ENCODE measurements around the gene GSK3A.

GSK3A gene

GRCh38 chr19:42250183-42250665 lies 7.8 kb upstream of the GSK3A start:
- Histone ChIP-seq H3K27ac (ENCODE audit: low read length) (no peak overlapping the region), H3K9ac (ENCODE audit: low read length) (no peak overlapping the region), H3K27me3 (ENCODE audit: control insufficient read depth, insufficient read depth, low read length) (no peaks in the 10 kb centered on the region), H3K9me3 (ENCODE audit: control insufficient read depth, low read depth, low read length) (no peaks in the 10 kb centered on the region), H3K36me3 (ENCODE audit: control insufficient read depth, low read depth, low read length) (peaks cover 3% of the 10 kb centered on the region), H3K4me3 (ENCODE audit: low read length) (no peak overlapping the region), H3K4me1 (ENCODE audit: control insufficient read depth, low read depth, low read length) (peaks cover 18% of the 10 kb centered on the region)

GRCh38 chr19:42249769-42250168 lies 7.4 kb upstream of the GSK3A start:
- no peak overlapping the region for H3K27ac ChIP-seq (ENCODE audit: low read length)
- no peak overlapping the region for H3K9ac ChIP-seq (ENCODE audit: low read length)
- peaks cover 3% of the 10 kb centered on the region for H3K36me3 ChIP-seq (ENCODE audit: control insufficient read depth, low read depth, low read length)
- H3K4me1 ChIP-seq (ENCODE audit: control insufficient read depth, low read depth, low read length): peaks cover 21% of the 10 kb centered on the region
- H3K27me3 ChIP-seq (ENCODE audit: control insufficient read depth, insufficient read depth, low read length): no peaks in the 10 kb centered on the region
- no peak overlapping the region for H3K4me3 ChIP-seq (ENCODE audit: low read length)
- H3K9me3 ChIP-seq (ENCODE audit: control insufficient read depth, low read depth, low read length): no peaks in the 10 kb centered on the region

- Histone ChIP-seq H3K9me3 (ENCODE audit: control insufficient read depth, low read depth, low read length) (no peaks in the 10 kb centered on the region), H3K4me1 (ENCODE audit: control insufficient read depth, low read depth, low read length) (peaks cover 23% of the 10 kb centered on the region), H3K27me3 (ENCODE audit: control insufficient read depth, insufficient read depth, low read length) (no peaks in the 10 kb centered on the region), H3K27ac (ENCODE audit: low read length) (no peak overlapping the region), H3K36me3 (ENCODE audit: control insufficient read depth, low read depth, low read length) (peaks cover 3% of the 10 kb centered on the region), H3K4me3 (ENCODE audit: low read length) (no peak overlapping the region), H3K9ac (ENCODE audit: low read length) (no peak overlapping the region)
Measured at GRCh38 chr19:42249149-42249750, 6.8 kb upstream of the GSK3A start.

- Histone ChIP-seq H3K9me3 (ENCODE audit: control insufficient read depth, low read depth, low read length) (no peaks in the 10 kb centered on the region), H3K9ac (ENCODE audit: low read length) (no peak overlapping the region), H3K27ac (ENCODE audit: low read length) (no peak overlapping the region), H3K36me3 (ENCODE audit: control insufficient read depth, low read depth, low read length) (peaks cover 3% of the 10 kb centered on the region), H3K4me3 (ENCODE audit: low read length) (no peak overlapping the region), H3K27me3 (ENCODE audit: control insufficient read depth, insufficient read depth, low read length) (no peaks in the 10 kb centered on the region), H3K4me1 (ENCODE audit: control insufficient read depth, low read depth, low read length) (peaks cover 25% of the 10 kb centered on the region)
Measured at GRCh38 chr19:42248270-42249148, 6.1 kb upstream of the GSK3A start.

GRCh38 chr19:42247640-42248199 lies 5.3 kb upstream of the GSK3A start:
- Histone ChIP-seq H3K4me3 (ENCODE audit: low read length) (no peak overlapping the region), H3K27ac (ENCODE audit: low read length) (no peak overlapping the region), H3K36me3 (ENCODE audit: control insufficient read depth, low read depth, low read length) (peaks cover 3% of the 10 kb centered on the region), H3K9ac (ENCODE audit: low read length) (no peak overlapping the region), H3K9me3 (ENCODE audit: control insufficient read depth, low read depth, low read length) (no peaks in the 10 kb centered on the region), H3K4me1 (ENCODE audit: control insufficient read depth, low read depth, low read length) (peaks cover 23% of the 10 kb centered on the region), H3K27me3 (ENCODE audit: control insufficient read depth, insufficient read depth, low read length) (no peaks in the 10 kb centered on the region)

- Histone ChIP-seq H3K27me3 (ENCODE audit: control insufficient read depth, insufficient read depth, low read length) (no peaks in the 10 kb centered on the region), H3K36me3 (ENCODE audit: control insufficient read depth, low read depth, low read length) (peaks cover 3% of the 10 kb centered on the region), H3K9ac (ENCODE audit: low read length) (no peak overlapping the region), H3K4me3 (ENCODE audit: low read length) (no peak overlapping the region), H3K27ac (ENCODE audit: low read length) (no peak overlapping the region), H3K9me3 (ENCODE audit: control insufficient read depth, low read depth, low read length) (no peaks in the 10 kb centered on the region), H3K4me1 (ENCODE audit: control insufficient read depth, low read depth, low read length) (peaks cover 20% of the 10 kb centered on the region)
Measured at GRCh38 chr19:42246922-42247639, 4.7 kb upstream of the GSK3A start.

- H3K9me3 ChIP-seq (ENCODE audit: control insufficient read depth, low read depth, low read length): no peaks in the 10 kb centered on the region
- H3K4me3 ChIP-seq (ENCODE audit: low read length): no peak overlapping the region
- H3K36me3 ChIP-seq (ENCODE audit: control insufficient read depth, low read depth, low read length): peaks cover 3% of the 10 kb centered on the region
- H3K4me1 ChIP-seq (ENCODE audit: control insufficient read depth, low read depth, low read length): peaks cover 16% of the 10 kb centered on the region
- H3K9ac ChIP-seq (ENCODE audit: low read length): no peak overlapping the region
- no peaks in the 10 kb centered on the region for H3K27me3 ChIP-seq (ENCODE audit: control insufficient read depth, insufficient read depth, low read length)
- H3K27ac ChIP-seq (ENCODE audit: low read length): no peak overlapping the region
Measured at GRCh38 chr19:42246143-42246921, 3.9 kb upstream of the GSK3A start.

- Histone ChIP-seq H3K4me1 (ENCODE audit: control insufficient read depth, low read depth, low read length) (peaks cover 19% of the 10 kb centered on the region), H3K4me3 (ENCODE audit: low read length) (no peak overlapping the region), H3K9me3 (ENCODE audit: control insufficient read depth, low read depth, low read length) (no peaks in the 10 kb centered on the region), H3K27ac (ENCODE audit: low read length) (no peak overlapping the region), H3K9ac (ENCODE audit: low read length) (no peak overlapping the region), H3K27me3 (ENCODE audit: control insufficient read depth, insufficient read depth, low read length) (no peaks in the 10 kb centered on the region), H3K36me3 (ENCODE audit: control insufficient read depth, low read depth, low read length) (peaks cover 3% of the 10 kb centered on the region)
Measured at GRCh38 chr19:42245231-42245630, 2.8 kb upstream of the GSK3A start.

- no peaks in the 10 kb centered on the region for H3K27me3 ChIP-seq (ENCODE audit: control insufficient read depth, insufficient read depth, low read length)
- peak overlapping the region; percentile 72 for H3K4me3 ChIP-seq (ENCODE audit: low read length)
- peak overlapping the region; percentile 14 for H3K9ac ChIP-seq (ENCODE audit: low read length)
- no peaks in the 10 kb centered on the region for H3K36me3 ChIP-seq (ENCODE audit: control insufficient read depth, low read depth, low read length)
- peak overlapping the region; percentile 5 for H3K27ac ChIP-seq (ENCODE audit: low read length)
- peaks cover 19% of the 10 kb centered on the region for H3K4me1 ChIP-seq (ENCODE audit: control insufficient read depth, low read depth, low read length)
- H3K9me3 ChIP-seq (ENCODE audit: control insufficient read depth, low read depth, low read length): no peaks in the 10 kb centered on the region
Measured at GRCh38 chr19:42244347-42245220, 2.2 kb upstream of the GSK3A start.

GRCh38 chr19:42242069-42242511 lies 312 bp downstream of the GSK3A start:
- H3K27ac ChIP-seq (ENCODE audit: low read length): no peak overlapping the region
- H3K36me3 ChIP-seq (ENCODE audit: control insufficient read depth, low read depth, low read length): no peaks in the 10 kb centered on the region
- H3K4me3 ChIP-seq (ENCODE audit: low read length): peak overlapping the region; percentile 67
- H3K9me3 ChIP-seq (ENCODE audit: control insufficient read depth, low read depth, low read length): no peaks in the 10 kb centered on the region
- peaks cover 19% of the 10 kb centered on the region for H3K4me1 ChIP-seq (ENCODE audit: control insufficient read depth, low read depth, low read length)
- H3K9ac ChIP-seq (ENCODE audit: low read length): peak overlapping the region; percentile 50
- H3K27me3 ChIP-seq (ENCODE audit: control insufficient read depth, insufficient read depth, low read length): no peaks in the 10 kb centered on the region
